ENCODE results near the gene ERICH3.

DNA sequence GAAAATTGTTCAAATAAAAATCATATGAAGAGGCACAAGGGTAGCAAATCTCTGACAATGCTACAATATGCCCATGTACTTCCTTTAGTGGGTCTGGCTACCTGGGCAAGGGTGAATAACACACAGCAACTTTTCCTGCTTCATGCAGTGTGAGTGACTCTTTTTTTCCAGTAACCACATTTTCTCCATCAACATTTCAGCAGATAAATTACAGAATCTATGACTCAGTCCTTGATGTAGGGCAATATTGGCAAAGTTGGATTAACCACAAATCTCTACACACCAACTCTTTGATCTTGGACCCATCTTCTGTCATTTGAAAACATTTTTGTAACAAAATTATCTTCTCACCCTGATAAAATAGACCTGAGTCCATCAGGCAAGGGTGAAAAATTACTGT, 31.7 kb downstream of the ERICH3 start:
- TF ChIP-seq FOXK2 (IDR thresholded peaks at IDR 0.05) (no peak), ZNF384 (IDR thresholded peaks at IDR 0.05) (no peak), SP1 (IDR thresholded peaks at IDR 0.05) (no peak), SUZ12 (IDR thresholded peaks at IDR 0.05) (no peak), NFRKB (IDR thresholded peaks at IDR 0.05) (no peak), FOXA1 (IDR thresholded peaks at IDR 0.05) (no peak), ELF4 (IDR thresholded peaks at IDR 0.05) (no peak)
